ENCODE results near the gene ZNF76.

DNA sequence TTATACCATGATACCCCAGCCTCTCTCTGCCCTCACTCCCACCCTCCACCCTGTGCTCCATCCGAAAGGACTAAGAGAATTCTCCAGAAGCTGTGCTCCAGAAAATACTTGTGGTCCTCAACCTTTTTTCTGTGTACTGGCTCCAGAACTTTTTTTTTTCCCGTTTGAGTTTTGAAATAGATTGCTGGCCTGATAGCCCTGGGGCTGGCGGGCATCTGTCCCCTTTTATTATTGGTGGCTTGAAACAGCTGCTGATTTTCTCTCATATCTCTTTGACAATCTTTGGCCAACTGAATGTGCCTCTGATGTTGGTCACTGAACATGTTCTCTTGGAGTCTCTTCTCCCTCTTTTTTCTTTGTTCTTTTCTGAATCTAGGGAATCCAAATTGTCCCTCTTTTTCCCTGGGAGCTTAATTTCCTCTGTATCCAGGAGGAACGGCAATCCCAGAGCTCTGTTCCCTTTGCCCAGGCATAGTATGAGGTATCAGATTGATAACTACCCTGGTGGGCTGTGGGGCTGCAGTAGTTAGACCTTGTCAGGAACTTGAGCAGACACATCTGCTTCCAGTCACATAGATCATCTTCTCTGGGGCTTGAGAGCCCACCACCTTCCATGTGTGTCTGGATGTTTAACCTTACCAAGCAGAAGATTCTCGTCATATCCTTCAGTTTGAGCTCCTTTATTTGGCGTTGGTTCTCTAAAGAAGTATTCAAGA is 84.5 kb downstream of the ZNF76 start:
- TF ChIP-seq POLR2AphosphoS5 (IDR thresholded peaks at IDR 0.05; ENCODE audit: low read depth, low read length) (no peak), SIN3A (IDR thresholded peaks at IDR 0.05; ENCODE audit: borderline replicate concordance, insufficient read depth, low read length) (no peak), TAF1 (IDR thresholded peaks at IDR 0.05; ENCODE audit: borderline replicate concordance, insufficient read depth, low read length) (no peak), FOXP2 (optimal IDR thresholded peaks at IDR 0.05; ENCODE audit: borderline replicate concordance, extremely low read depth, extremely low read length, insufficient read depth) (no peak)
- TF ChIP-seq, protein P1, sequence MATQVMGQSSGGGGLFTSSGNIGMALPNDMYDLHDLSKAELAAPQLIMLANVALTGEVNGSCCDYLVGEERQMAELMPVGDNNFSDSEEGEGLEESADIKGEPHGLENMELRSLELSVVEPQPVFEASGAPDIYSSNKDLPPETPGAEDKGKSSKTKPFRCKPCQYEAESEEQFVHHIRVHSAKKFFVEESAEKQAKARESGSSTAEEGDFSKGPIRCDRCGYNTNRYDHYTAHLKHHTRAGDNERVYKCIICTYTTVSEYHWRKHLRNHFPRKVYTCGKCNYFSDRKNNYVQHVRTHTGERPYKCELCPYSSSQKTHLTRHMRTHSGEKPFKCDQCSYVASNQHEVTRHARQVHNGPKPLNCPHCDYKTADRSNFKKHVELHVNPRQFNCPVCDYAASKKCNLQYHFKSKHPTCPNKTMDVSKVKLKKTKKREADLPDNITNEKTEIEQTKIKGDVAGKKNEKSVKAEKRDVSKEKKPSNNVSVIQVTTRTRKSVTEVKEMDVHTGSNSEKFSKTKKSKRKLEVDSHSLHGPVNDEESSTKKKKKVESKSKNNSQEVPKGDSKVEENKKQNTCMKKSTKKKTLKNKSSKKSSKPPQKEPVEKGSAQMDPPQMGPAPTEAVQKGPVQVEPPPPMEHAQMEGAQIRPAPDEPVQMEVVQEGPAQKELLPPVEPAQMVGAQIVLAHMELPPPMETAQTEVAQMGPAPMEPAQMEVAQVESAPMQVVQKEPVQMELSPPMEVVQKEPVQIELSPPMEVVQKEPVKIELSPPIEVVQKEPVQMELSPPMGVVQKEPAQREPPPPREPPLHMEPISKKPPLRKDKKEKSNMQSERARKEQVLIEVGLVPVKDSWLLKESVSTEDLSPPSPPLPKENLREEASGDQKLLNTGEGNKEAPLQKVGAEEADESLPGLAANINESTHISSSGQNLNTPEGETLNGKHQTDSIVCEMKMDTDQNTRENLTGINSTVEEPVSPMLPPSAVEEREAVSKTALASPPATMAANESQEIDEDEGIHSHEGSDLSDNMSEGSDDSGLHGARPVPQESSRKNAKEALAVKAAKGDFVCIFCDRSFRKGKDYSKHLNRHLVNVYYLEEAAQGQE (IDR thresholded peaks at IDR 0.05; ENCODE audit: insufficient read depth in 1 of 2, low read depth in 2 of 2, low read length in 2 of 2): no peak

Data from PFSK-1 (cell line).